ENCODE results near the gene DNAAF8. TPM values are rescaled to one million over a fixed set of nuclear protein-coding genes. Genes with fewer than 3 reads are reported as not detected.

DNAAF8 gene
- polyA plus RNA-seq, 1 of the 3 experiments (the other 2 are of a cell fraction) = 3.1 TPM

DNA sequence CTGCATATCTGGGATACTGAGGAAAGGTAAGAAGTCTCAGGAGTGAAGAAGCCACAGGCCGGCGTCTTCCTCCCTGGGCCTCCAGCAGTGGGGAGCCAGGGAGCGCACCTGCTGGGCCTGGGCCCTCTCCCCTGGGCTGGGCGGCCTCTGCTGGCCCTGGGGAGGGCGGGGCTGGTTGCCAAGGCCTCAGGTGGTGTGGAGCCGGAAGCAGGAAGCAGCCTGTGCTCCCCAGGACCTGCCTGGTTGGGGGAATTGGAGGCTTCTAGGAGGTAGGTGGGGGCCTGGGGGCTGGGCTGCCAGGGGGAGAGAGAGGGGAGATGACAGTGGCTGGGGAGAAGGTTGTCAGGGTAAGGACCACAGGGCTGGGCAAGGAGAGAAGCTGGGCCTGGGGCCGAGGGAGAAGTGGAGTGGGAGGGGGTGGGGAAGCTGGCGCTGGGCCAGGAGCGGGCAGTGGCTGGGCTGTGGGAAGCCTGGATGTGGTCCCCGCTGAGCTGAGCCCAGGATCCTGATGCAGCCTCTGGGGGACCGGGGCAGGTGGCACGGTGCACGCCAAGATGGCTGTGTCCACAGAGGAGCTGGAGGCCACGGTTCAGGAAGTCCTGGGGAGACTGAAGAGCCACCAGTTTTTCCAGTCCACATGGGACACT is 61.0 kb downstream of the DNAAF8 start, which contains the start of gene SMIM22:
Gene SMIM22, plus strand, starts transcription at position 189 of the 647 bp plus-strand sequence. Its CDS starts 366 bp downstream, at position 555.
- Histone ChIP-seq H3K4me3 (ENCODE audit: low read depth in 2 of 2, low read length in 1 of 2) (no peak within 1 kb of the TSS), H3K27ac (ENCODE audit: low read depth in 2 of 2, low read length in 1 of 2) (no peak within 1 kb of the TSS; a peak in 1 of 4 replicates), H2AFZ (ENCODE audit: low read depth) (no peak within 1 kb of the TSS), H3K36me3 (replicated peaks in 1 of 2; ENCODE audit: control insufficient read depth in 1 of 2, insufficient read depth in 2 of 2, low read length in 1 of 2) (peaks cover 0 to 24% of the 10 kb centered on the region in 2 experiments), H3K9ac (no peak within 1 kb of the TSS), H3K4me2 (no peak within 1 kb of the TSS), H4K20me1 (ENCODE audit: insufficient read depth) (no peaks in the 10 kb centered on the region), H3K27me3 (ENCODE audit: insufficient read depth) (no peaks in the 10 kb centered on the region), H3K9me2 (no peaks in the 10 kb centered on the region), H3F3A (replicated peaks; ENCODE audit: insufficient read depth) (no peaks in the 10 kb centered on the region), H3K79me2 (ENCODE audit: insufficient read depth) (no peaks in the 10 kb centered on the region), H3K4me1 (ENCODE audit: control insufficient read depth in 1 of 2, insufficient read depth in 2 of 2, low read depth in 1 of 2, low read length in 1 of 2) (peaks cover 0 to 1% of the 10 kb centered on the region in 2 experiments; a peak in 1 of 4 replicates), H3K9me3 (no peaks in the 10 kb centered on the region)
- CTCF ChIA-PET = no interaction called here
- POLR2A ChIA-PET = no interaction called here
- peak; percentile 65 for DNase-seq
- WGBS (ENCODE audit: low lambda C conversion rate) = 73% methylated on average over 9 of the region's 14 CpGs
- TF ChIP-seq NFIC (IDR thresholded peaks at IDR 0.05; ENCODE audit: borderline replicate concordance) (peak; percentile 44; the same call in 1 of the 2 replicates), USF1 (IDR thresholded peaks at IDR 0.05; ENCODE audit: borderline replicate concordance, low read depth) (no peak), RFX5 (IDR thresholded peaks at IDR 0.05; ENCODE audit: low read length) (no peak)

DNA sequence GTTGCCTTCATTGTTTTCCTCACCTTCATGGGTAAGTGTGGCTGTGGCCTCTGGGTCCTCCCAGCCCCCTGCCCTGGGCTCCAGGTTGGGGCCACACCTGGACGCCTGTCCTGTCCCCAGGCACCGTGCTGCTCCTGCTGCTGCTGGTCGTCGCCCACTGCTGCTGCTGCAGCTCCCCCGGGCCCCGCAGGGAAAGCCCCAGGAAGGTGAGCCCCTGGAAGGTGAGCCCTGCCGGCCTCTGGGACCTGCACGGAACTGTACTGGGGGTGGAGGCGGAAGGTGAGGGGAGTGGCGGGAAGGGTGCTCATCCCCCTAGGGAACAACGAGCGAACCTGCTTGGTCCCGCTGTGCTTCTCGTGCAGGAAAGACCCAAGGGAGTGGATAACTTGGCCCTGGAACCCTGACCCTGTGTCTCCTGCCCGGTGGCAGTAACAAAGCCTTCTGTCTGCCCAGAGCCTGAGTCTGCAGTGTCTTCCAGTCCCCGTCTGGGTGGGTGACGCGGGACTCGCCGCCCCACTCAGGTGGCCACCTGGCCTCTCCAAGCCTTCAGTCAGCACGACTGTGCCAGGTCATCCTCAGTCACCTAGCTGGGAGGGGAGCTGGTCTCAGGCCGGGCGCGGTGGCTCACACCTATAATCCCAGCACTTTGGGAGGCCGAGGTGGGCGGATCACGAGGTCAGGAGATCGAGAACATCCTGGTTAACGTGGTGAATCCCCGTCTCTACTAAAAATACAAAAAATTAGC is 61.7 kb downstream of the DNAAF8 start:
- POLR2A ChIA-PET = no interaction called here
- no peak overlapping the region for H3K9ac ChIP-seq
- TF ChIP-seq GATA2 (CRISPR knock-in tag; IDR thresholded peaks at IDR 0.05) = no peak
- no peak for TF ChIP-seq EZH2phosphoT487 (IDR thresholded peaks at IDR 0.05; ENCODE audit: borderline replicate concordance, low read depth)
- no peak for TF ChIP-seq ELF1 (IDR thresholded peaks at IDR 0.05)
- TF ChIP-seq FOXM1 (IDR thresholded peaks at IDR 0.05; ENCODE audit: low read depth) = no peak
- no peak for TF ChIP-seq JUND (IDR thresholded peaks at IDR 0.05)
- TF ChIP-seq FOSL2 (IDR thresholded peaks at IDR 0.05; ENCODE audit: borderline replicate concordance, low read depth) = no peak

More for the DNA sequence above, 61.7 kb downstream of the DNAAF8 start:
- 91% methylated on average over 18 of the region's 30 CpGs for WGBS (ENCODE audit: low lambda C conversion rate)
- H2AFZ ChIP-seq (ENCODE audit: low read depth) = no peak overlapping the region
- H3K4me3 ChIP-seq (ENCODE audit: low read depth in 2 of 2, low read length in 1 of 2) = no peak overlapping the region
- H3K9me3 ChIP-seq = no peaks in the 10 kb centered on the region
- CTCF ChIA-PET = no interaction called here
- H3K79me2 ChIP-seq (ENCODE audit: insufficient read depth) = no peaks in the 10 kb centered on the region
- no peak overlapping the region for H3K4me2 ChIP-seq
- no peak for DNase-seq
- H4K20me1 ChIP-seq (ENCODE audit: insufficient read depth) = no peaks in the 10 kb centered on the region
- peaks cover 0 to 24% of the 10 kb centered on the region in 2 experiments for H3K36me3 ChIP-seq (replicated peaks in 1 of 2; ENCODE audit: control insufficient read depth in 1 of 2, insufficient read depth in 2 of 2, low read length in 1 of 2)
- no peak overlapping the region for H3K27ac ChIP-seq (ENCODE audit: low read depth in 2 of 2, low read length in 1 of 2)
- no peaks in the 10 kb centered on the region for H3F3A ChIP-seq (replicated peaks; ENCODE audit: insufficient read depth)
- H3K4me1 ChIP-seq (ENCODE audit: control insufficient read depth in 1 of 2, insufficient read depth in 2 of 2, low read depth in 1 of 2, low read length in 1 of 2) = peaks cover 0 to 7% of the 10 kb centered on the region in 2 experiments; a peak in 1 of 4 replicates
- no peaks in the 10 kb centered on the region for H3K9me2 ChIP-seq
- no peaks in the 10 kb centered on the region for H3K27me3 ChIP-seq (ENCODE audit: insufficient read depth)

Data from SK-N-SH (cell line).